Measurements from ENCODE around the gene GALNT5. TPM values are rescaled to one million over a fixed set of nuclear protein-coding genes. Genes with fewer than 3 reads are reported as not detected.

The GALNT5 gene
- total RNA-seq, 1 donor = 56.5 TPM

DNA sequence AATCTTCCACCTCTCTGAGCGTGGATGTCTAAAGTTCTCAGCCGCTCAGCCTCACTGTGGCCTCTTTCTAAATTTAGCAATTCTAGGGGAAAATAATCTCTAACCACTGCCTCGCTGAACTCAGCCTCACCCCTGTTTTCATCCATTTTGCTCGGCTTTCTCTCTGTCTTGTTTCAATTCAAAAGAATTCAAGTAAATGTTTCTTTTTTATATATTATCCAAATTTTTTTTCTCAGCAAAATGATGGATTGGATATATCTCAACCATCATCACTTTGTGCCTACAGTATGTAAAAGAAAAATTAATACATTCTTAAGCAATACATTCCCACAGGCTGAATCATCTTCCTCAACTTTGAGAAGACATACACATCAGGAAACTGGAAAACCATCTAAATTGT lies 24.0 kb upstream of the GALNT5 start:
- H3K27me3 ChIP-seq (ENCODE audit: insufficient read depth, low read length) = no peaks in the 10 kb centered on the region
- H4K20me1 ChIP-seq (ENCODE audit: insufficient read depth, low read length) = no peaks in the 10 kb centered on the region
- H3K79me2 ChIP-seq (ENCODE audit: insufficient read depth, low read length) = no peaks in the 10 kb centered on the region
- TF ChIP-seq, protein P1, sequence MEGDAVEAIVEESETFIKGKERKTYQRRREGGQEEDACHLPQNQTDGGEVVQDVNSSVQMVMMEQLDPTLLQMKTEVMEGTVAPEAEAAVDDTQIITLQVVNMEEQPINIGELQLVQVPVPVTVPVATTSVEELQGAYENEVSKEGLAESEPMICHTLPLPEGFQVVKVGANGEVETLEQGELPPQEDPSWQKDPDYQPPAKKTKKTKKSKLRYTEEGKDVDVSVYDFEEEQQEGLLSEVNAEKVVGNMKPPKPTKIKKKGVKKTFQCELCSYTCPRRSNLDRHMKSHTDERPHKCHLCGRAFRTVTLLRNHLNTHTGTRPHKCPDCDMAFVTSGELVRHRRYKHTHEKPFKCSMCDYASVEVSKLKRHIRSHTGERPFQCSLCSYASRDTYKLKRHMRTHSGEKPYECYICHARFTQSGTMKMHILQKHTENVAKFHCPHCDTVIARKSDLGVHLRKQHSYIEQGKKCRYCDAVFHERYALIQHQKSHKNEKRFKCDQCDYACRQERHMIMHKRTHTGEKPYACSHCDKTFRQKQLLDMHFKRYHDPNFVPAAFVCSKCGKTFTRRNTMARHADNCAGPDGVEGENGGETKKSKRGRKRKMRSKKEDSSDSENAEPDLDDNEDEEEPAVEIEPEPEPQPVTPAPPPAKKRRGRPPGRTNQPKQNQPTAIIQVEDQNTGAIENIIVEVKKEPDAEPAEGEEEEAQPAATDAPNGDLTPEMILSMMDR (IDR thresholded peaks at IDR 0.05; ENCODE audit: extremely low read depth, low read depth, low read length) = no peak
- H3K4me1 ChIP-seq (ENCODE audit: insufficient read depth, low read length) = peaks cover 19% of the 10 kb centered on the region
- no peak overlapping the region for H3K4me3 ChIP-seq (ENCODE audit: insufficient read depth, low read length)
- H2AFZ ChIP-seq (ENCODE audit: low read length) = peak overlapping the region; percentile 7
- peak overlapping the region; percentile 67 for H3K27ac ChIP-seq (ENCODE audit: low read depth, low read length)
- H3K9me3 ChIP-seq (ENCODE audit: low read depth, low read length) = no peaks in the 10 kb centered on the region
- H3K36me3 ChIP-seq (ENCODE audit: insufficient read depth, low read length) = no peaks in the 10 kb centered on the region
- no peak for DNase-seq (ENCODE audit: insufficient read length, low spot score, missing footprints)
- peak overlapping the region; percentile 42 for H3K4me2 ChIP-seq (ENCODE audit: insufficient read depth, low read length)

DNA sequence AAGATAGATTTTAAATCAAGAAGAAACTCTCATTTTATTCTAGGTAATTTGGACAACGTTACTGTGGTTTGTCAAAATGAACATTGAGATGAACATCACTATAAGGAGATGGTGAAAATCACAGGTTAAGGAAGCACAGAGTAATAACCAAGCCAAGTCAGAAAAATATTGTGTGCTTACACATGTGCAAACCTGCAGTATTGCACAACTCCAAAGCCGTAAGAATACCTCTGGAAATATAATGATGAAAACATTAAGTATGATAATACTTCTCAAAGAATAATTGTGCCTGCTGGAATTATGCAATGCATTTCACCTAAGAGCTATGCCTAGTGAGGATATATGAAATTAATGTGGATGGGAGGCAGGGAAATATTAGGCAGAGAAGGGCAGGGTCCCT lies 21.1 kb upstream of the GALNT5 start:
- TF ChIP-seq, protein P1 (IDR thresholded peaks at IDR 0.05; ENCODE audit: extremely low read depth, low read depth, low read length) = no peak
- H3K4me3 ChIP-seq (ENCODE audit: insufficient read depth, low read length) = no peak overlapping the region
- DNase-seq (ENCODE audit: insufficient read length, low spot score, missing footprints) = no peak
- H3K36me3 ChIP-seq (ENCODE audit: insufficient read depth, low read length) = no peaks in the 10 kb centered on the region
- H4K20me1 ChIP-seq (ENCODE audit: insufficient read depth, low read length) = no peaks in the 10 kb centered on the region
- H3K79me2 ChIP-seq (ENCODE audit: insufficient read depth, low read length) = no peaks in the 10 kb centered on the region
- no peak overlapping the region for H2AFZ ChIP-seq (ENCODE audit: low read length)
- H3K27me3 ChIP-seq (ENCODE audit: insufficient read depth, low read length) = no peaks in the 10 kb centered on the region
- H3K9me3 ChIP-seq (ENCODE audit: low read depth, low read length) = no peaks in the 10 kb centered on the region
- peaks cover 7% of the 10 kb centered on the region for H3K4me1 ChIP-seq (ENCODE audit: insufficient read depth, low read length)
- no peak overlapping the region for H3K4me2 ChIP-seq (ENCODE audit: insufficient read depth, low read length)
- H3K27ac ChIP-seq (ENCODE audit: low read depth, low read length) = no peak overlapping the region

DNA sequence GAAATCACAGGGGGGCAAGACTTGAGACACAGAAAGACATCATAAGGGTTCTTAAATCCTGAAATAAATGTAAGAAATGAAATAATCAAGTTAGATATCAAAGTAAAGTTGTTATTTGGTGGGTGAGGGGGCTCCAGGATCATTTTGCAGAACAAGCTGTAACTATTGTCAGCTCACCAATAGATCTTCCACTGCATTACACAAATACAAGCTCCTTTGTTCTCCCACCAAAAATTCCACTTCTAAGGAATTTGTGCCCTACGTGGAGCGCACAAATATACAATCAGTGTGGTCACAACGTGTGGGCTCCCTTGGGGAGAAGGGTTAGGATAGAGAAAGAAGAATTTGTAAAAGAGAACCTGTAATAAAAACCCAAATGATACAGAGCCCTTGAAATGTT lies 19.2 kb upstream of the GALNT5 start:
- Histone ChIP-seq H3K79me2 (ENCODE audit: insufficient read depth, low read length) (no peaks in the 10 kb centered on the region), H4K20me1 (ENCODE audit: insufficient read depth, low read length) (no peaks in the 10 kb centered on the region), H2AFZ (ENCODE audit: low read length) (no peak overlapping the region), H3K27me3 (ENCODE audit: insufficient read depth, low read length) (no peaks in the 10 kb centered on the region), H3K4me2 (ENCODE audit: insufficient read depth, low read length) (no peak overlapping the region), H3K27ac (ENCODE audit: low read depth, low read length) (no peak overlapping the region), H3K9me3 (ENCODE audit: low read depth, low read length) (no peaks in the 10 kb centered on the region), H3K36me3 (ENCODE audit: insufficient read depth, low read length) (no peaks in the 10 kb centered on the region), H3K4me3 (ENCODE audit: insufficient read depth, low read length) (no peak overlapping the region), H3K4me1 (ENCODE audit: insufficient read depth, low read length) (peaks cover 5% of the 10 kb centered on the region)
- TF ChIP-seq, protein P1 (IDR thresholded peaks at IDR 0.05; ENCODE audit: extremely low read depth, low read depth, low read length) = no peak
- DNase-seq (ENCODE audit: insufficient read length, low spot score, missing footprints) = no peak

DNA sequence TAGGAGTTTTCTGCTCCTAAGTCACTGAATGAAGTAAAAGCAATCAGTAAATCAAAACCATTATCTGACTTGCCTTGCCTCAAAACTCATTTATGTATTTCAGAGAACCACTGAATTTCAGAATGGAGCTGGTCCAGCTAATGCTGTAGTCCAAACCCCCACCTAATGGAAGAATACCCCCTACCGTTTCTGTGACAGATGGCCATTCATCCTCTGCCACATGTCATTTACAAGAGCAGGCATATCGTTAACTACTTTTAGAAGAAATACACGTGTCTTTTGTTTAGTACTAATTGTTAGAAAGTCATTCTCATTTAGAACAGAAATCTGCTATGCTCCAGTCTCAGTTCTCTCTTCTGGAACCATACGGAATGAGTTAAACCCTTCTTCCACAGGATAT lies 12.8 kb upstream of the GALNT5 start:
- peaks cover 29% of the 10 kb centered on the region for H3K4me1 ChIP-seq (ENCODE audit: insufficient read depth, low read length)
- H3K36me3 ChIP-seq (ENCODE audit: insufficient read depth, low read length) = no peaks in the 10 kb centered on the region
- H3K79me2 ChIP-seq (ENCODE audit: insufficient read depth, low read length) = no peaks in the 10 kb centered on the region
- no peaks in the 10 kb centered on the region for H3K9me3 ChIP-seq (ENCODE audit: low read depth, low read length)
- TF ChIP-seq, protein P1 (IDR thresholded peaks at IDR 0.05; ENCODE audit: extremely low read depth, low read depth, low read length) = no peak
- DNase-seq (ENCODE audit: insufficient read length, low spot score, missing footprints) = no peak
- H3K27ac ChIP-seq (ENCODE audit: low read depth, low read length) = no peak overlapping the region
- H3K4me2 ChIP-seq (ENCODE audit: insufficient read depth, low read length) = no peak overlapping the region
- H2AFZ ChIP-seq (ENCODE audit: low read length) = no peak overlapping the region
- no peak overlapping the region for H3K4me3 ChIP-seq (ENCODE audit: insufficient read depth, low read length)
- no peaks in the 10 kb centered on the region for H4K20me1 ChIP-seq (ENCODE audit: insufficient read depth, low read length)
- H3K27me3 ChIP-seq (ENCODE audit: insufficient read depth, low read length) = no peaks in the 10 kb centered on the region

Data from osteoblast (primary cell).